ENCODE results near the gene AKAP12.

AKAP12 gene

GRCh38 chr6:151400473-151400872 lies 160.7 kb downstream of the AKAP12 start:
- Histone ChIP-seq H3K27ac (ENCODE audit: low read length) (no peak overlapping the region), H3K4me3 (ENCODE audit: low read depth in 1 of 2, low read length in 2 of 2) (no peak overlapping the region), H3K4me2 (ENCODE audit: insufficient read depth, low read length) (no peak overlapping the region), H3K36me3 (ENCODE audit: insufficient read depth, low read length) (peaks cover 65% of the 10 kb centered on the region), H3K9me3 (ENCODE audit: insufficient read depth, low read length, severe bottlenecking) (no peaks in the 10 kb centered on the region), H3K27me3 (ENCODE audit: insufficient read depth, low read length, poor library complexity) (no peaks in the 10 kb centered on the region), H4K20me1 (ENCODE audit: insufficient read depth, low read length) (peaks cover 74% of the 10 kb centered on the region), H3K4me1 (ENCODE audit: insufficient read depth, low read length) (peaks cover 9% of the 10 kb centered on the region; the same call in 1 of the 2 replicates), H2AFZ (ENCODE audit: low read depth, low read length) (no peak overlapping the region), H3K9ac (ENCODE audit: low read depth, low read length) (no peak overlapping the region), H3K79me2 (ENCODE audit: insufficient read depth, low read length) (peaks cover 95% of the 10 kb centered on the region)
- no peak for DNase-seq
- TF ChIP-seq CTCF (IDR thresholded peaks at IDR 0.05; ENCODE audit: borderline replicate concordance, extremely low read depth, low read length, poor library complexity, severe bottlenecking) (no peak), EZH2 (IDR thresholded peaks at IDR 0.05; ENCODE audit: borderline replicate concordance, low read depth, low read length, severe bottlenecking) (no peak)
- no peak for ATAC-seq (ENCODE audit: insufficient read depth, low read depth)

DNA sequence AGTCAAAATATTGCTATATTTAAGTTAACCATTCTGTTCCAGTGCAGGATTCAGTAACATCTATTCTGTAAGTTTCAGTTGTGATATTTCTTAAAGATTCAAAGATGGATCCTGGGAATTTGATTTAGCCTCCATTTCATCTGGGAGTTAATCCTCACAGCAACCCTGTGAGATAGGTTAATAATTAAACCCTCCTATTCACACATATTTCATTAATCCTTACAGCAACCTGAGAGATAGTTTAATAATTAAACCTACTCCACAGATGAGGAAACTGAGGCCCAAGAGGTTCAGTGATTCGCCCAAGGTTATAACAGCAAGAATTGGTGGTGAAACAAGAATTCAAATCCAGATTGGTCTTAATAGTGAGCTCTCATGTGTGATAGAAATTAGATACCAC lies 162.5 kb downstream of the AKAP12 start:
- Histone ChIP-seq H3K9me3 (ENCODE audit: insufficient read depth, low read length, severe bottlenecking) (no peaks in the 10 kb centered on the region), H3K9ac (ENCODE audit: low read depth, low read length) (no peak overlapping the region), H4K20me1 (ENCODE audit: insufficient read depth, low read length) (peaks cover 73% of the 10 kb centered on the region), H3K36me3 (ENCODE audit: insufficient read depth, low read length) (peaks cover 76% of the 10 kb centered on the region), H3K4me1 (ENCODE audit: insufficient read depth, low read length) (0 out of 2 replicates have a peak, but pooled peaks cover 5% of the 10 kb centered on the region), H2AFZ (ENCODE audit: low read depth, low read length) (no peak overlapping the region), H3K4me3 (ENCODE audit: low read depth in 1 of 2, low read length in 2 of 2) (no peak overlapping the region), H3K27ac (ENCODE audit: low read length) (no peak overlapping the region), H3K4me2 (ENCODE audit: insufficient read depth, low read length) (no peak overlapping the region), H3K27me3 (ENCODE audit: insufficient read depth, low read length, poor library complexity) (no peaks in the 10 kb centered on the region), H3K79me2 (ENCODE audit: insufficient read depth, low read length) (peaks cover 91% of the 10 kb centered on the region)
- ATAC-seq (ENCODE audit: insufficient read depth, low read depth) = no peak
- no peak for TF ChIP-seq CTCF (IDR thresholded peaks at IDR 0.05; ENCODE audit: borderline replicate concordance, extremely low read depth, low read length, poor library complexity, severe bottlenecking)
- no peak for TF ChIP-seq EZH2 (IDR thresholded peaks at IDR 0.05; ENCODE audit: borderline replicate concordance, low read depth, low read length, severe bottlenecking)
- DNase-seq = no peak

- no peak overlapping the region for H2AFZ ChIP-seq (ENCODE audit: low read depth, low read length)
Measured at GRCh38 chr6:151403919-151404308, 164.1 kb downstream of the AKAP12 start.

More at GRCh38 chr6:151403919-151404308, 164.1 kb downstream of the AKAP12 start:
- Histone ChIP-seq H3K4me3 (ENCODE audit: low read depth in 1 of 2, low read length in 2 of 2) (no peak overlapping the region), H3K27me3 (ENCODE audit: insufficient read depth, low read length, poor library complexity) (no peaks in the 10 kb centered on the region), H3K4me1 (ENCODE audit: insufficient read depth, low read length) (no peaks in the 10 kb centered on the region), H4K20me1 (ENCODE audit: insufficient read depth, low read length) (peaks cover 62% of the 10 kb centered on the region), H3K79me2 (ENCODE audit: insufficient read depth, low read length) (peaks cover 74% of the 10 kb centered on the region), H3K27ac (ENCODE audit: low read length) (no peak overlapping the region), H3K4me2 (ENCODE audit: insufficient read depth, low read length) (no peak overlapping the region), H3K9me3 (ENCODE audit: insufficient read depth, low read length, severe bottlenecking) (no peaks in the 10 kb centered on the region), H3K36me3 (ENCODE audit: insufficient read depth, low read length) (peaks cover 79% of the 10 kb centered on the region), H3K9ac (ENCODE audit: low read depth, low read length) (no peak overlapping the region)
- no peak for ATAC-seq (ENCODE audit: insufficient read depth, low read depth)
- no peak for DNase-seq
- no peak for TF ChIP-seq CTCF (IDR thresholded peaks at IDR 0.05; ENCODE audit: borderline replicate concordance, extremely low read depth, low read length, poor library complexity, severe bottlenecking)
